ENCODE data around the gene CCDC81.

The CCDC81 gene

GRCh38 chr11:86469491-86470388 is 95.1 kb downstream of the CCDC81 start:
- no peak for DNase-seq
